AG09319 (cell line): Measurements from ENCODE around the gene CDH23.

ENCODE experiments used
- DNase-seq: peaks from one replicate; pipeline ENCODE4 v3.0.0-alpha.2; 2010; ENCODE audit warnings: low read depth; ENCODE audit errors: extremely low read depth
- TF ChIP-seq, protein P1 (sequence below): IDR thresholded peaks from 2 replicates; pipeline ENCODE4 v1.5.1; 2011; ENCODE audit warnings: low read depth, mild to moderate bottlenecking, inconsistent platforms, low read length, moderate library complexity

Gene CDH23

DNA sequence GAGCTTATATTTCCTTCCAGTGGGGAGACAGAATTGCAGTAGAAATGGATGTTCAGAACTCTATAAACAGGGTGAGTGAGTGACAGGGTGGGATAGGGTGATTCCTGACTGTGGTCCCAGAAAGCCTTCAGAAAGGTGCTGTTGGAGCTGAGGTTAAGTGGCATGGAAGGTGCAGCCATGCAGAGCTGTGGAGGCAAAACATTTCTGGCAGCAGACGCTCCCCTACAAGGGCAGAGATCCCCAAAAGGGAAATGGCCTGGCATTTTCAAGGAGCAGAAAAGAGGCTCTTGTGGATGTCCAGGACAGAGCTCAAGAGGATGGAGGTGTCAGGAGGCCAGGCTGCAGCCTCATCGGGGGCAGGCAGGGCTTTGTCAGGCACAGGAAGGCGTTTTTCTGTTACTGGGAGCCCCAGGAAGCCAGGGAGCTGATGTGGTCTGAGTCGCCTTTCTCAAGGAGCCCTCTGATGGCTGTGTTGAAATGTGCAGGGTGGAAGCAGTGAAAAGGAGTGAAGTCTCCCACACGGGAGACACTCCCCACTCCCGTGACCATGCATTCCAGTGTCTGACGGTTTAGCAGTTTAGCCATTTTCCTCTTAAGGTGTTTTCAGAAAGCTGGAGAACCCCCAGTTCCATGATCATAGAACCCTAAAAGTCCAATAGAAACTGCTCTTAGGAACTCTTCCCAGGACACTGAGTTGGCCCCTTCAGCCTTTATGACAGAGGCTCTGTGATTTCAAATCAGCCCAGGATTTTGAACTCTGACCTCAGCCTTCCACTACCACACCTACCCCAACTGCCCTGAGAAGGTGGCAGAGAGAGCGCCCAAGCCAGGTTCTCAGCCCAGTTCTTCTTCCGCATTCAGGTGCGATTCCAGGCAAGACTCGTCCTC, 226.6 kb downstream of the CDH23 start:
- TF ChIP-seq, protein P1, sequence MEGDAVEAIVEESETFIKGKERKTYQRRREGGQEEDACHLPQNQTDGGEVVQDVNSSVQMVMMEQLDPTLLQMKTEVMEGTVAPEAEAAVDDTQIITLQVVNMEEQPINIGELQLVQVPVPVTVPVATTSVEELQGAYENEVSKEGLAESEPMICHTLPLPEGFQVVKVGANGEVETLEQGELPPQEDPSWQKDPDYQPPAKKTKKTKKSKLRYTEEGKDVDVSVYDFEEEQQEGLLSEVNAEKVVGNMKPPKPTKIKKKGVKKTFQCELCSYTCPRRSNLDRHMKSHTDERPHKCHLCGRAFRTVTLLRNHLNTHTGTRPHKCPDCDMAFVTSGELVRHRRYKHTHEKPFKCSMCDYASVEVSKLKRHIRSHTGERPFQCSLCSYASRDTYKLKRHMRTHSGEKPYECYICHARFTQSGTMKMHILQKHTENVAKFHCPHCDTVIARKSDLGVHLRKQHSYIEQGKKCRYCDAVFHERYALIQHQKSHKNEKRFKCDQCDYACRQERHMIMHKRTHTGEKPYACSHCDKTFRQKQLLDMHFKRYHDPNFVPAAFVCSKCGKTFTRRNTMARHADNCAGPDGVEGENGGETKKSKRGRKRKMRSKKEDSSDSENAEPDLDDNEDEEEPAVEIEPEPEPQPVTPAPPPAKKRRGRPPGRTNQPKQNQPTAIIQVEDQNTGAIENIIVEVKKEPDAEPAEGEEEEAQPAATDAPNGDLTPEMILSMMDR, result peak; percentile 3
- no peak for DNase-seq

DNA sequence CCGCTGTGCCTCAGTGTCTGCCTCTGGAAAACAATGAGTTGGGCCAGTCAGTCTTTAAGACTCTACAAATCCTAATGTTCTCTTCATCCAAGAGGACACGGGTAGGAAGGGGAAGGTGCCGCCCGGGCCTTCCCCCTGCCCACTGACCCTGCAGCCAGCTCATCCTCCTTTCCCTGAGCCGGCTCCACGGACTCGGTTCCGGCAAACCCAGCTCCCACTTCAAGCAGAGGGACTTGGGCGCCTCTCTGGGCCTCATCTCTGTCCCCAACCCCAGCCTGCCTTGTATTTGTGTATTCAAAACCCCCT, 227.2 kb downstream of the CDH23 start:
- TF ChIP-seq, protein P1, result no peak
- DNase-seq, result no peak

DNA sequence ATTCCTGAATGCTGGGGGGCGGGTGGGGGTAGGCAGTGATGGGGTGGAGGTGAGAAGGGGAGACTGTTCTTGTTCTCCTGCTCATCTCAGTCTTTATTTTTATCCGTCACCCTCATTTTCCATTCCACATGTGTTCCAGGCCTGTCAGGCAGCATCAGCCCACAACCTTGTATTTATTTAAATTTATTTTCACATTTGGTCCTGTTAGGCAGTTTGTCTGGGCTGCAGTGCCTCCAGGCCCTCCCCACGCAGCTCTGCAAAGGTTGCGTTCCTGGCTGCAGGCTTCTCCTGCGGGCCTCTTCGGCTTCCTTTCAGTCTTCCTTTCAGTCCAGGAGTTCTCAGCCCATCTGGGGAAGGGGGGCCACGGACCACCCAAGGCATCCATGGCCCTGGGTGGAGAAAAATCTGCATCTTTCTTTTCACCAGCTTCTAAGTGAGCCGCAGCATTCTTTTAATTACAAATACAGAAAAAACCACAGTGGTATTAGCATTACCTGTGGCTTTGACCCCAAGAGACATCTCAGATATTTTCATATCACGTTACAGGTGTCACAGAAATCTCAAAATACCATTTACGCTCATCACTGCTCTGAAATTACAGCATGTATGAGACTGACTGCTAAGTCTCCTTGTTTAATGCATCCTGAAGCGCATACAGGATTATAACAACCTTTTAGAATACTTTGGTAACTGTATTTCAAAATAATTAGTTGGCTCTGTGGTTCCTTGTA, 228.9 kb downstream of the CDH23 start:
- TF ChIP-seq, protein P1, result no peak
- DNase-seq, result no peak

- no peak for DNase-seq
- TF ChIP-seq, protein P1, result no peak
These were observed 230.7 kb downstream of the CDH23 start for GRCh38 chr10:71627230-71627939.

DNA sequence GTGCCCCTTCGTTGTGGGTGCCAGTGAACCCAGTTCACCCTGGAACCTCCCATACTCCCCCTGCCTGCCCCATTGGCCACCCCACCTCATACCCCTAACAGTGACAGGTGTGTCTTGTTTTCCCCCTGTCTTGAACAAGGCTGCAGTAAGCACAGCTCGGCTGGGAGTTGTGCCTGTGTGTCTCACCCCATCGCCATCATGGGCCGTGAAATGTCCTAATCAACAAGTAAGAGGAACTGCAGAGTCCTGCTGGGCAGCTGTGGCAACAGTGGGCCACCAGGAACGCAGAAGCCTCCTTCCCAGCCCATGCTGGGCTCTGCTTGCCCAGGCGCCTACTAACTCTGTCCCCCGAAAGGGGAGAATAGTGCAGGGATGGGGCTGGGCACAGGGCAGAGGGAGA, 231.2 kb downstream of the CDH23 start:
- TF ChIP-seq, protein P1, result no peak
- DNase-seq, result no peak

DNA sequence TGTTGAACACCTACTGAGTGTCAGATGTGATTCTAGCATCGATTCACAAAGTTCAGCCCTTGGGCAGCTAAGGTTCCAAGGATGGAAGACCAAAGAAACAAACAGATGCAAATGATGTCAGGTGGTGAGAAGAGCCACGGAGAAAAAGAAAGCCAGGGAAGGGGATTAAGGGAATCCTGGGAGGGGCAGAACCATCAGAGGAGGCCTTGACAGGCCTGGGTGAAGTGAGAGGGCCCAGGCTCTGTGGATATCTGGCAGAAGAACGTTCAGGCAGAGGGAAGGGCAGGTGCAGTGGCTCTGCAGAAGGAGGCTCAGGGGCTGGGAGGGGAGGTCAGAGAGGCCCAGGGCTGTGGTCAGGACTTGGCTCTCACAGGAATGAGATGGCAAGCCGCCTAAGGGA, 232.4 kb downstream of the CDH23 start:
- DNase-seq, result no peak

More for the DNA sequence above, 232.4 kb downstream of the CDH23 start:
- TF ChIP-seq, protein P1, result no peak
